CD4-positive, alpha-beta T cell treated with Interleukin-2 at 100 ng/mL for 4 hours (primary cell): ENCODE results near the gene PYROXD2.

Source experiments
- DNase-seq: peaks from one replicate; pipeline ENCODE4 v3.0.0-alpha.2; 2020; ENCODE audit warnings: low spot score

Gene PYROXD2

DNA sequence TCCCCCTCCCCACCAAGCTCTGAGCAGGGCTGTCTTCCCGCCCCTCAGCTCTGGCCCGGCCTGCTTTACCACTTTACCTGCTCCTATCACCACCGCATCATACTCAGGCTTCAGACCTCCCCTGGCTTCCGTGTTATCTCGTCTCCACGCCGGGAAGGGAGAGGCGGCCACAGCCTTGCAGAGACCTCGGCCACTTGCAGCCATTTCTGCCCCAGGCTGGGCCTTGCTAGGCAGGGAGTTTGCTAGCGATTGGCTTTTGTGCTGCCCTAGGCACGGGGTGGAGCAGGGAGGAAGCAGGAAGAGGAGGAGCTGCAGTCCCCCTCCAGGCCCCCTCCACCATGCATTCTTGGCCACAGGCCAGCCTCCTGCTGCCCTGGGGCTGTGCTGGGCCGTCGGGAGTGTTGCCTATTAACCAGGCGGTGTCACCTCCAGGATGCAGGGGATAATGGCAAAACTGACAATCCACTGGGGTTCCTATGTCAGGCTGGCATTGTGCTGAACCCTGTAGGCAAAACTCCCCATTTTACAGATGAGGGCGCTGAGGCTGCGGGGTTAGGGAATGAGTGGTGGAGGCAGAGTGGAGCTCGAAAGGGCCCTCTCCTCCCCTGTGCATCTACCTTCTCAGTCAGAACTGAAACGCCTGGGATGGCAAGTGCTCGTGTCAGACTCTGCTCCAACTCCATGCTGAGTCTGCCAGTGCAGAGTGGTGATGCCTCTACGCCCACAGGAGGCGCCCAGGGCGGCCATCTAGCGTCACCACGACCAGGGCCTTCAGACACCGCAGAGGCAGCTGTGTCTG lies at the start of gene PYROXD2:
TSS of gene PYROXD2 (minus strand) at position 251 of the 799 bp plus-strand sequence. CDS start at position 204, 47 bp downstream.
- DNase-seq: peak; percentile 53

DNA sequence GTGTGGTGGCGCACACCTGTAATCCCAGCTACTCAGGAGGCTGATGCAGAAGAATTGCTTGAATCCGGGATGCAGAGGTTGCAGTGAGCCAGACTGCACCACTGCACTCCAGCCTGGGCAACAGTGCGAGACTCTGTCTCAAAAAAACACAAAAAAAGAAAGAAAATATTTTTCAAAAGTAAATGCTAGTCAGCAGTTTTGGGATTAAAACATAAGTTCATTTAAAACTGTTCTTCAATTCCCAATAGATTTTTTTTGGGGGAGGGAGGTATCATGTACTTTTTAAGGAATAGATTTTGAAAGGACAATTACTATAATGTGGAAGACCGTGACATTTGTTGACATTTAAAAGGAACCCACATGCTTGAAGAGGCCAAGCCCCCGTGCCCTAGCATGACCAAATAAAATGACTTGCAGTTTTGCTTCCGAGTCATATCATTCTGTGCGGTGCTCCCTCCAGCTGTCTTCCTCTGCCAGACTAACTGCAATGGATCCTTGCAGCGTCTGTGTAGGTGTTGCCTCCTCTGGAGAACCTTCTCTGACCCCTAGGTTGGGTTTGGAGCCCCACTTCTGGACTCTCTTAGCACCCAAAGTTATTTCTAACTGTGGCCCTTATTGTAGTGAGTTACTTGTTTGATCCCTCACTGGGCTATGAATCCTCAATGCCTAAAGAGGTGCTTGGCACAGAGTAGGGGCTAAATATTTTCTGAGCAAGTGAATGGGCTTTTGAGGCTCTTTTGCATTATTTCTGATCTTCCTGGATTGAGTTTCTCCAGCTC lies 49.2 kb upstream of the PYROXD2 start:
- DNase-seq: no peak

DNA sequence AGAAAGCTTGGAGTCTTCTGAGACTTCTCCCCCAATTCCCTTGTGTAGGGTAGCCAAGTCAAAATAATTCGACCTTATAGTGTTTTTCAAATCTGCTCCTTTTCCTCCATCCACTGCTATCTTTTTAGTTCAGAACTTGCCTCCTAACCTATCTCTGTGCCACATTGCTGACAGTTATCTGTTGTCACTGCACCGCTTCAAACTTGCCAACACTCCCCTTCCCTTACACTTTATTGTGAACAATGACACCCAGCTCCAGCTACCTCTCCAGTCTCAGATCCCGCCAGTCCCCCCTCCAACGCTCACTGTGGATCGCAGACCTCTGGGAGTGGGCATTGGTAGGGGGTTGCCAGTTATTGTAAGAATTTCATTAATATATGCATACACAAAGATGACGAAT lies 48.0 kb upstream of the PYROXD2 start:
- no peak for DNase-seq

DNA sequence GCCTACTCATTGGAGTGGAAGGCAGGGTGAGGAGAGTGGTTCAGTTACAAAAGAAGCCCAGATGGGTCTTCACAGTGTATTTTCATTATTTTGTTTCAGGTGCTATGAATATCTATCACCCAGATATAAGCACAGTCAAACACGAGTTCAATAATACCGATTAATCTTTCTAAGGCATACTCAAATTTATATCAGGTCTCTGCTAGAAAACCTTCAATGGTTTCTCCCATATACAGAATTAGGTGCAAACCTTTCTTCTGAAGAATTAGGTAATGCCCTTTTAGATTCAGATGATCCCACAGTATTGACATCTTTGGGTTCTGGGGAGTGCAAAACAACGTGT lies 46.5 kb upstream of the PYROXD2 start:
- no peak for DNase-seq

DNA sequence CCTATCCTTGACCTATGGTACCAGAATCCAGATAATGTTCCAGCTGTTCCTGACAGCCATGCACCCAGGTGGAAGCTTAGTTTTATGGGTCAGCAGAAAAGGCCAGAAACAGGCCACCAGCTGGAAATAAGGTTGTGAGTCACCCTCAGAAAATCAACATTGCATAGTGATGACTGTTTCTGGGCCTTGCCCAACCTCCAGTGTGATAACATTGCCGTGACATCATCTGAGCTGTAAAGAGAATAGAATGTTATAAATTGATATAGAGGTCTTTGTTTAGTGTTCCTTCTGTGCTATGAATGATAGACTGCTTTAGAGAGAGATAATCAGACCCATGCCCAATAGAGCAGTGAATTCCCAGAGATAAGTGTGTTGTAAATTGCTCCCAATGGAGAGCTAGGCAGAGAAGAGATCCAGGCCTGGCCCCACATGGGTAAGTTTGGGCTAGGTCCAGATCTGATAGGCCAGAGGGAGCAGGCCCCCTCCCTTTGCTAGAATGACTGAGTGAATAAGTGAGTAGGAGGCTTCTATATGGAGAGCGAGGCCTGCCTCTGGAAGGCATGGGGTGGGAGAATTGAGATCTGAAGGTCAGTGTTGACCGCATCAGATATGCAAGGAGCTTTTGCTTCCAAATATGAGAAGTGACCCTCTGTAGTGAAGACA lies 46.0 kb upstream of the PYROXD2 start:
- DNase-seq: no peak

DNA sequence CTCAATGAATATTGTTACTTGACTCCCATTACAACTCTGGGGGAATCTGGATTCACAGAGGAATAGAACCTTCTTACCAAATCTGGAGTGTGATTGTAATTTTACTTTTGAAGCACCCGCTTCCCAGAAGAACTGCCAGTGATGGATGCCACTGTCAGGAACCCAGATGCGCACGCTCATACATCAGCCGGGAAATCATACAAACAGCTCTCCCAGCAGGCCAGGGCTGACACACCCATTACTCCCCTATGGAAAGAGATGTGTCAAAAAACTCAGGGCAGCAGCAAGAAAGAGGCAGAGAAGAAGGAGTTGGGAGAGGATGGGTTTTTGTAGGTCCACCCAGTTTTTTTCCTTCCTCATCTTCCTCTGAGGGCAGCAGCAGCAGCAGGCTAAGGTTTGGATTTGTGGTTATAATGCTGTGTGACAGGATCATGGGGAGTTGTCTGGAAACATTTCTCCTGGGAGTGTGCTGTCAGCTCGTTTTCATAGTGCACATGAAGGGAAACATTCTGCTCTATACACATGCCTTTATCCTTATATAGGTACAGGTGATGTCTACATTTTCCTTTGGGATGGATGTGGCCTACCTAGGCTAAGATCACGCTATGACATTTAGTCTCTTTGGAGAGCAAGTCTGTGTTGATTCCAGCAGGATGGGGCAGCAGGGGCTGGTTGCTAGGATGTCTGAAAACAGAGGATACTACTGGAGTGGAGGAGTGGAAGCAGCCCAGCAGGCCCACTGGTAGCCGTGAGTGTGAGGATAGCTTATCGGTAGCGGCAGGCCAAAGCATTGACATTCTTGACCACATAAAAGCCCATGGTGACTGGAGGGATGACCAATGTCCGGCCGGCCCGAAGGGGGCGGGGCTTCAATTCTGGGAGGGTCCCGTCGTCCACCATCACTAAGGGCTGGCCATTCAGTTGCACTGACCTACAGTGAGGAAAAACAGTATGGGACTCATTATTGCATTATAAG lies 44.1 kb upstream of the PYROXD2 start:
- DNase-seq: no peak

DNA sequence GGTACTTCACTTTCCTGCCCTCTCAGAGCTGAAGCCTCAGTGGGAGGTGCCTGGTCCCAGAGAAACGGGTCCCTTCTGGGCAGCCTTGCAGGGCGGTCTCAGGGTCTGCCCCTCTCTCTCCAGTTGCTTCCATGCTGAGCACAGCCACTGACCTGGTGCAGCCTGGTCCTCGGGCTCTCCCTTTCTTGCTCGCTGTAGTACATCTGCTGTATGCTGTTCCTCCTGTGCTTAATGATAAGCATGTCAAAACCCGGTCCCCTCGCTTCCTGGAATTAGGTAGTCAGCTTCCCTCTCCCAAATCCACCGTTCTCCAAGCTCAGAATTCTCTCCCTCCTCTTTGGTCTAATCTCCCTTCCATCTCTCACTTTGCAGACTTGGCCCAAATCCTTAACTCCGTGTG lies 42.7 kb upstream of the PYROXD2 start:
- no peak for DNase-seq

DNA sequence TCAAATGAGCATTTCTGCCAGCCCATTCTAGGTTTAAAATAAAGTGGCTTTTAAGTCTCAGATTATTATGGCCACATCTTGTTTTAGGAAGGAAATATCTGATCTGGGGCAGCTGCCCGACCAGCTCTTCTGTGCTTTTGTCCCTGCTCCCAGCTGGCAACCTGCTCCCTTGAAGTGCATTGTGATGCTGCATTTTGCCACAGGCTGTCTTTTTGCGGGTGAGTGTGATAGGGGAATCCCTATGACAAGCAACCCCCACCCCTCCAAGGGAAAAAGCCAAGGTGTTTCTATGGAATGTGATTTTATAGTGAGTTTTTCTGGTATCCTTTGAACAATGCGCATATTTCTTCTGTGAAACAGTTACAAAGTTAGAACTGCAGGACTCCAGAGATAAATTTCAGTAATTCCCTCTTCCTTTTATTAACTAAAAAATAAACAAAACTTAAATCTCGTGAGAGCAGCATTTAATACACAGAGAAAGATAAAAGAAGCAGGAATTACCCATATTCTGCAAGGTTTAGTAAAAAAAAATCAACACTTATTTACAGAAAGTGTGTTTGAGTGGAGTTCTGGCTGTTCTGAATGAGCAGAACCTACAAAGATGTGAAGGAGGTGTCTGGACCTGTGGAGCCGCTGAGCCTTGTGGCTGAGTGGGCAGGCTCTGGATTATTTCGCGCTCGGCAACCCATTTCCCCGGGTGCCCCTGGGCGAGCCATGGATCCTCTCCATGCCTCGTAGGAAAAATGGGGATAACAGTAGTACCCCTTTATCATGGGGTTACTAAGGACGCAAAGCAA lies 41.9 kb upstream of the PYROXD2 start:
- DNase-seq: no peak

DNA sequence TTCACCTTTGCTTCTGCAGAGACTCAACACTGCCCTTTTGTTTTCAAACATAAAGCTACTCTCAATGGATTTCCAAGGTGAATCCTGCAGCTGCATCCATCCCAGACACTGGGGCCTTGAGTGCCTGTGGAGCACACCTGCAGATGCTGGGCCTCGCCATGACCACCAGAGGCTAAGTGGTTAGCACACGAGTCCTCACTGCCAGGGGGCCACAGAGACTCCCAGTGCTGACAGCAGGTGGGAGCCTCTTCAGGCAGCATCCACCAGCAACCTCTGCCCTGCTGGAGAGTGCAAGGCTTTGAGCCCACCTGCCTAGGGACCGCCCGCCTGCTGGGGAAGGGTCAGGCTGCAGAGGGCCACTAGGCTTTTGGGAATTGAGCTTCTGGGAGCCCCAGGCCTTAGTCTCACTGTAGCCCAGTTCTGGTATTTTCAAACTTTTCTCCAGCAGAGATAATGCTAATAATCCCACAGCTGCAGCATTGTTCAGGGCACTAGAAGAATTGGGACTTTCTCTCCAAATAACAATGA lies 41.1 kb upstream of the PYROXD2 start:
- DNase-seq: no peak

DNA sequence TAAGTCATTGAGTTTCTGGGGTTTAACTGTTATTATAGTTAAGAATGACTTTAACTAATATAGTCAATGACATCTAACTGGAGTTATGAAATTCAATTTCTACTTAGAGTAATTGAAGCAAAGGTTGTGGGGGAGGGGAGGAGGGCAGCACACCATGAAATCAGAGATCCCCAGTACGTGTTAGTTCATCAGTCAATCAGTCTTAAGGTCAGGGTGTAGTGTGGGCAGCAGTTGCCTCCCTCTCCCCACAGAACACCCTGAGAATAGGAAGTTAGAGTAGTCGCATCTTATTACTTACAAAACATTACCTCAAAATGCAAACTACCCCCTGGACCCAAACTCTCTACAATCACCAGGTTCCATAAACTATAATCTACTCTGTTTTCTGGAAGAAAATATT lies 38.7 kb upstream of the PYROXD2 start:
- no peak for DNase-seq

DNA sequence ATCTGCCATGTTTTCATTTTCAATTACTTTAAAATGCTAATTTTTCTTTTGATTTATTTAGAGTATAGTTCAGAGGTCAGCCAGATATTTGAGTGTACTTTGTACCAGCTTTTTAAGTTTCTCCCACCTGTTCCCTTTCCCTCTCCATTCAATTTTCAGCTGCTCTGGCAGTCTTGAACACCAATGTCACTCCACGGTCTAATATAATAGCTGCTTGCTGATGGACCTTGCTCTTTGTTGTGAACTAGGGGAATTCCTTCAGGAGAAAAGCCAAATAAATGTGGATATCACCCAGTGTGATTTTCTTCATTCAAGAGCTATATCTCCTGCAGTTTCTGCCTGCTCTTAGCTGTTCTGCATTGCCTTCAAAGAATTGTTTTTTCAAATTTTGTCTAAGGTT lies 35.6 kb upstream of the PYROXD2 start:
- DNase-seq: no peak

DNA sequence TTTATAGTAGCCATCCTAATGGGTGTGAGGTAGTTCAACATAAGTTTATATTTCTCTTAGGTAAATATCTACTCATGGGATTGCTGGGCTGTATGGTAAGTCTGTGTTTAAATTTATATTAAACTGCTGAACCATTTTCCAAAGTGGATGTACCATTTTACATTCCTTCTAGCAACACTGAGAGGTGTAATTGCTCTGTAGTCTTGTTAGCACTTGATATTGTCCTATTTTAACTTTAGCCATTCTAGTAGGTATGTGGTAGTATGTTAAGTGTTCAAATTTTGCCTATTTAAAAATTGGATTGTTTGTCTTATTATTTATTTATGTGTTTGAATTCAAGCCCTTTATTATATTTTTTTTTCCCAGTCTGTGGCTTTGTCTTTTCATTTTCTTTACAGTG lies 34.3 kb upstream of the PYROXD2 start:
- no peak for DNase-seq

DNA sequence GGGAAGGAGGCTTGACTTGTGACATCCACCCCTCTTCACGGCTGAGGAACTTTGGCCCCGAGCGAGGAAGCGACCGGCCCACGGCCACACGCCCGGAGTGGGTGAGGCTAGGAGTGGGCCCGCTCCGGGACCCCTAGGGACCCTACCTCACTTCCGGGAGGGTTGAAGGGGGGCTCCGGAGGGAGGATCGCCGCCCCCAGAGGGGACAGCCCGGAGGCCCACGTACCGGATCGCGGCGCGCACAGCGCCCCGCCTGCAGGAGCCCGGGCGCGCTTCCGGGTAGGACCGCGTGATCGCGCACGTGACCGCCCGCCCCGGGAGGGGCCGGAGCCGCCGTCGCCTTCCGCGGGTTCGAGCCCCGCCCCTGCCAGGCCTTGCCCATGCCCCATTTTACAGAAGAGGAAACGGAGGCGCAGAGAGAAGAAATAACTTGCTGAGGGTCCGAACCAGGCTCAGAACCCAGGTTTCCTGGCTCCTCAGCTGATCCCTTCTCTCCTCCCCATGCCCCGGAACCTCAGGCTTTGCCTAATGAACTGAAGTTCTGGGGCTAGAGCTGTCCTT lies 31.8 kb upstream of the PYROXD2 start, which contains the start of gene HPS1:
TSS of gene HPS1 (minus strand) at position 275 of the 561 bp plus-strand sequence. CDS start 3,695 bp downstream, outside the sequence.
- peak; percentile 77 for DNase-seq

DNA sequence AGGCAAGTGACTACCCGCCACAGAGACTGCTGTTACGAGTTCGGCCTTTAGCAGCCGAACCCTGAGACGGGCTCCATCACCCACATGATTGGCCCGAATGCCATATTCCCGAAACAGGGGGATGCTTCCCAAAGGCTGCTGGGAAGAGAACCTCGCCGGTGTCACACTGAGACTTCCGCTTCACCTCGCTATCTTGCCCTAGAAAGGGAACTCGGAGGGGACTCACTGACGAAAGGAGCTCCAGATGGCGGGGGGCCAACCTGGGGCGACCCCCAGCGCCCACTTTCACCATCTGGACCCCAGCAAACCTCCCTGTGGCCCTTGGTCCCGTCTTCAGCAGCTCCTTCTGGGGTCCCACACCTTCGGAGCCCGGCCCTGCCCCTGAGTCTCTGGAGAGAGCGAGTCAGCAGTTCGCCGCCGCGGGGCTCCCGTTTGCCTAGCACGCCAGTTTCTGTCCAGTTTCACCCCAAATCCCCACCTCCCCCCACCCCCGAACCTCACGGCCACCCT lies 31.2 kb upstream of the PYROXD2 start:
- peak; percentile 16 for DNase-seq

DNA sequence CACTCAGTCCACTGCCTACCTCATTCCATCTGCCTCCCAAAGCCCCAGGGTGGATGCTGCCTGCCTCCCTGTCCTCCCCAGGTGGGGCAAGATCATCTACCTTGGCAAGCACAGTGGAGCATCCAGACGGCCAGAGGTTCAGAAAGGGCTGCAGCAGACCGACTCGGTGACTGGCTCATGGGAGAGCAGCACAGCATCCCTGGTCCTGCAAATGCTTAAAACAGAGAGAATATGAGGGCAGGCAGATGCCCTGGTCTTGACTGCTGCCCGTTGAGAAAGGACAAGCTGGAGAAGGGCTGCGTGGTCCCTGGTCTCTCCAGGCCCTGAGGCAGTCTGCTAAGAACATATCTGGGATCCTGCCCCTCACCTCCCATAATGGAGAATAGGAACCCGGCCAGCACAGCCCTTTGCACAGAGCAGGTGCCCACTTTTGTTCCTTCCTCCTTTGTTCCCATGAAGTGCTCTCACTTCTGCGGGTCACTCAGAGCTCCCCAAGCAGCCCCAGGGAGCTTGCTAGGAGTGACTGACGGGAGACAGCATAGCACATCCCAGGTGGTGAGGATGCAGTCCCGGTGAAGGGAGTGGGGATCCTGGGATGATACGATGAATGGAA lies 30.3 kb upstream of the PYROXD2 start:
- no peak for DNase-seq

DNA sequence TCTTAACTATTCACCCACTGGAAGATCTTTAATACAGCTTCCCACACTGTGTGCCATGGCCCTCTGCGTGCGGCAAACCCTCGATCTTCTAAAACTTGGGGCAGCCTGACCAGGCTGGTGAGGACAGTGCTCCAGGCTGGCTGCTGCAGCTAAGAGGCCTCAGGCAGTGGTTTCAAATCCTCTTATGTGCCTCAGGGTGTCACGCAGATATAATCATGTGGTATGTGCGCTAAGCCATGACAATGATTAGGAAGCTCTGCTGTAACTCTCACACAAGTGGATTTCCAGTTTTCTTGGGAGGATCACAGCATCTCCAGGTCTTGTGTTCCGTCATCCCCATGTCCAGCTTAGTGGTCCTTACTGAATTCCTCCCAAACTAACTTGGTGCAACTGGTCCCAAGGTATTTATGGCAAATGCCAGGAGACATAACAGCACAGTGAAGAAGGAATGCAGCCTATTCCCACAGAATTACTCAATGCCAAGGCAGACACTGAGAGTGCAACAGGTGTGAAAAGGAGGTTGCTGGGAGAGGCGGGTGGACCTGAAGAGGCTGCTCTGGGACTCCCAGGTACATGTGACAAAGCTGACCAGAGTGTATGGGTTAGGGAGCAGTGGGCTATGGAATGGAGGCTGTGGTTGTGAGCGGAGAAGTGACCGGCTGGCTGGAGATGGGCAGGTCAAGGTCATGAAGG lies 29.5 kb upstream of the PYROXD2 start:
- no peak for DNase-seq

DNA sequence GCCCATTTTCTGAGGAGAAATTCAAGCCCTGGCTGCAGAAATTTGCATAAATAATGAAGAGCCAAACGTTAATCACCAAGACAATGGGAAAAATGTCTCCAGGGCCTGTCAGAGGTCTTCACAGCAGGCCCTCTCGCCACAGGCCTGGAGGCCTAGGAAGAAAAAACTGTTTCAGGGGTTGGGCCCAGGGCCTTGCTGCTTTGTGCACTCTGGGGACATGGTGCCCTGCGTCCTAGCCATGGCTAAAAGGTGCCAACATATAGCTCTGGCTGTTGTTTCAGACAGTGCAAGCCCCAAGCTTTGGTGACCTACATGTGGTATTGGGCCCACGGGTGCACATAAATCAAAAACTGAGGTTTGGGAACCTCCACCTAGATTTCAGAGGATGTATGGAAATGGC lies 23.7 kb upstream of the PYROXD2 start:
- DNase-seq: no peak

DNA sequence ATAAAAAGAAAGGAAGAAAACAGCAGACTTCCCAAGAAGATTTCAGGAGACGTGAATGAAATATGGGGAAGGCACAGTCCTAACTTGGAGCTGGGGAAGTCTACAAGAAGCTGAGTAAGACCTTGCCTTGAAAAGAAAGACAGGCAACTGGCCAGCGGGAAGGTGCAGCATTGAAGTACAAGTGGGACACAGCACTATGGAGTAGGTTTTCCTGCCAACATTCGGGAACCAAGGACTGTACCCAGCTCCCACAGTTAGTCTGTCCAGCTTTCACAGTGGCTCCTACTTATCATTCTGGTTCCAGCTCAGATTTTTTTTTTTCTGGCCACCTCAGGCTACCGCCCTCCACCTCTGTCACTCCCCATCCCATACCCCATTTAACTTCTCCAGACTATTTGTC lies 21.7 kb upstream of the PYROXD2 start:
- DNase-seq: no peak

DNA sequence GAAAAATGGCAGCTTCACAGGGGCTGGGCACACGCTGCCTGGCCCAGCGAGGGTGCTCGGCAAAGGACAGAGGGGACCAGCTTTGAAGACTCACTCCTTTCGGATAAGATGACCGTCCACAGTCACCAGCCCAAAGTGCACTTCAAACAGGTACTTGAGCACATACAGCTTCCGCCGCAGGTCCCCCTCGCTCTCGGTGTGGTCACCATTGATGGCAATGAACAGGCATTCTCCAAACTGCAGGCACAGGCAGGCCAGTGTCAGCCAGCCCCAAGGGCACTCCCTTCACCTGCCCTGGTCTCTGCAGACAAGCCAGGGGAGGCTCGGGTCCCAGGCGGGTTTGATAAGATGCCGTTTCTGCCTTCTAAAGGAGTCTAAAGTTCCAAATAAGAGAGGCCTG lies 20.2 kb upstream of the PYROXD2 start:
- no peak for DNase-seq
